Type B pancreatic cell (in vitro differentiated cells): Measurements from ENCODE around the gene INAFM1. TPM values are rescaled to one million over a fixed set of nuclear protein-coding genes. Genes with fewer than 3 reads are reported as not detected.
A peak's percentile ranks its signal among the peaks of the same experiment; 100 is the strongest.

ENCODE experiments used
- DNase-seq: peaks from one replicate; pipeline ENCODE4 v3.0.0; 2021; ENCODE audit warnings: mixed read lengths; ENCODE audit not compliant: unreplicated experiment; ENCODE audit errors: extremely low spot score
- H3K27ac Mint-ChIP-seq: 2 replicates; pipeline ENCODE4 v1.8.0; 2021; ENCODE audit warnings: mild to moderate bottlenecking, mixed read lengths
- H3K27me3 Mint-ChIP-seq: 2 replicates; pipeline ENCODE4 v1.8.0; 2021; ENCODE audit warnings: mixed read lengths
- H3K36me3 Mint-ChIP-seq: 2 replicates; pipeline ENCODE4 v1.8.0; 2021; ENCODE audit warnings: mixed read lengths
- H3K4me1 Mint-ChIP-seq: one replicate; pipeline ENCODE4 v1.8.0; 2021; ENCODE audit warnings: mixed read lengths; ENCODE audit not compliant: unreplicated experiment
- H3K4me3 Mint-ChIP-seq: 2 replicates; pipeline ENCODE4 v1.8.0; 2021; ENCODE audit warnings: mild to moderate bottlenecking, mixed read lengths
- H3K9me3 Mint-ChIP-seq: 2 replicates; pipeline ENCODE4 v1.8.0; 2021; ENCODE audit warnings: mixed read lengths
- CTCF ChIP-seq: fragments of 200-600 bp; sonication (generic); conservative IDR thresholded peaks from 2 replicates; pipeline ENCODE4 v1.5.0; 2021; ENCODE audit warnings: antibody characterized with exemption, mild to moderate bottlenecking
- long read RNA-seq: library from polyadenylated mRNA; unstranded; transcript quantifications from one replicate; pipeline ENCODE4 v2.0.0, GENCODE V29; 2020
- total RNA-seq: library from RNA; stranded (reverse); gene quantifications from 2 replicates; pipeline ENCODE4 v1.2.1, GENCODE V29; 2021; ENCODE audit warnings: low replicate concordance

Gene INAFM1
- 8.2 and 9.6 TPM in 2 replicates for total RNA-seq
- long read RNA-seq = 0 reads

GRCh38 chr19:47274071-47274890 lies at the start of gene INAFM1:
Gene INAFM1, plus strand, starts transcription at chr19:47274885. Its CDS starts 35 bp downstream, at chr19:47274920.
- peaks cover 9% of the 10 kb centered on the region for H3K36me3 Mint-ChIP-seq
- H3K4me3 Mint-ChIP-seq = peak within 1 kb of the TSS; percentile 96
- no peak for TF ChIP-seq CTCF
- no peaks in the 10 kb centered on the region for H3K9me3 Mint-ChIP-seq
- H3K27ac Mint-ChIP-seq = peak within 1 kb of the TSS; percentile 99
- peaks cover 14% of the 10 kb centered on the region for H3K4me1 Mint-ChIP-seq
- DNase-seq = peak; percentile 100
- peaks cover 3% of the 10 kb centered on the region for H3K27me3 Mint-ChIP-seq

- Mint-ChIP-seq H3K9me3 (no peaks in the 10 kb centered on the region), H3K36me3 (peaks cover 5% of the 10 kb centered on the region), H3K27me3 (no peaks in the 10 kb centered on the region), H3K4me1 (peaks cover 11% of the 10 kb centered on the region), H3K4me3 (peak overlapping the region; percentile 76), H3K27ac (peak overlapping the region; percentile 83)
- TF ChIP-seq CTCF = peak; percentile 63
- DNase-seq = peak; percentile 92
These were observed 48.8 kb upstream of the INAFM1 start for GRCh38 chr19:47225746-47226425.

- Mint-ChIP-seq H3K36me3 (peaks cover 5% of the 10 kb centered on the region), H3K27ac (peak overlapping the region; percentile 91), H3K27me3 (no peaks in the 10 kb centered on the region), H3K4me3 (peak overlapping the region; percentile 85), H3K9me3 (no peaks in the 10 kb centered on the region), H3K4me1 (peaks cover 16% of the 10 kb centered on the region)
- peak; percentile 71 for DNase-seq
- no peak for TF ChIP-seq CTCF
These were observed 48.0 kb upstream of the INAFM1 start for GRCh38 chr19:47226426-47227351.

DNA sequence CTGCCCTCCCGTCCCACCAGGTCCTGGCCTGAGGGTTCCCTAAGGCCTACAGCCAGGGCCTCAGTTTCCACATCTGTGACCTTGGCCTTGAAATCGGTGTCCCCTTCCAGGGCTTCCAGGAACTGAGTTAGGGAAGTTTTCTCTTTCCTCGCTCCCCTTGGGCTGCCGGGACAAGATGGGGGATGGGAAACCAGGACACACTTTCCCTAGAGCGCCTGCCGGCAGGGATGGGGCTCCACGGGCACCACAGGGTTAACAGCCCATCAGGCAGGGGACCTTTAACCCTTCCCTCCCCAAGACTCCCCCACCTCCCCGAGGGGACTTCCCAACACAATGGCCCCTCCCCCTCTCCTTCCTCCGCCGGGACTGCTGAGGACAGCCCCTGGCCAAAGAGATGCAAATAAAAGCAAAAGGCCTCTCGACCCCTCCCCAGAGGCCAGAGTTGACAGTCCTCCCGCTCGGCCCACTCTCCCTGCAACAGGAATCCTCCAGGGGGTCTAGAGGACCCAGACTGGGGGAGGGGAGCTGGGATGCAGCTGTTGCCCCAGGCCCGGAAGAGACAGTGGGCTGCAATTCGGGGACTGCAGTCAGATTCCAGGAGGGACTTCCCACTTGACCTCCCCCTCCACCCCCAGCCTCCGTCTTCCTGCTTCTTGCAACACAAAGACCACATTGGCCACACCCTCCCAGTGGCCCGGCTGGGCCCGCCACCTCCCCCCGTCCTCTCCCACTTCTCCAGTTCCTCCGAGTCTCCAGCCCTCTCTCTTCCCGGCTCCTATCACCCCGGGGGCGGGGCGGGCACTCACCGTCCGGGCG lies 47.1 kb upstream of the INAFM1 start:
- Mint-ChIP-seq H3K27ac (peak overlapping the region; percentile 91), H3K9me3 (no peaks in the 10 kb centered on the region), H3K27me3 (no peaks in the 10 kb centered on the region), H3K4me1 (peaks cover 18% of the 10 kb centered on the region), H3K36me3 (peaks cover 5% of the 10 kb centered on the region), H3K4me3 (peak overlapping the region; percentile 85)
- peak; percentile 84 for DNase-seq
- no peak for TF ChIP-seq CTCF
